A549 treated with RU486 at 1 μM for 4 hours (cell line): ENCODE measurements around the gene FAM149A. TPM values are rescaled to one million over a fixed set of nuclear protein-coding genes. Genes with fewer than 3 reads are reported as not detected.

Experiments used
- total RNA-seq: library from RNA; stranded (reverse); fragments of 200-300 nt; extraction: Qiagen RNA extraction; gene quantifications from 5 replicates; pipeline ENCODE4 v1.2.3, GENCODE V29; 2022; ENCODE audit warnings: low read depth

FAM149A gene
- total RNA-seq = 1.5 to 2.2 TPM (median 1.7 TPM) in 5 replicates

GRCh38 chr4:186104114-186104889 is at the start of gene FAM149A:
FAM149A (plus strand) TSS chr4:186104704.

GRCh38 chr4:186068581-186069348 is 35.7 kb upstream of the FAM149A start, which contains the start of gene TLR3:
TLR3 (plus strand) TSS chr4:186069156; CDS start chr4:186076620, 7,464 bp downstream.

GRCh38 chr4:186191200-186192065 is 86.9 kb downstream of the FAM149A start, which contains the start of gene CYP4V2:
CYP4V2 (plus strand) TSS chr4:186191567; CDS start chr4:186191824, 257 bp downstream.

Other genes with a start within 250 kb of the FAM149A start
- gene TLR3, start 35.5 kb upstream of the FAM149A start, total RNA-seq = 0.14 to 0.48 TPM (median 0.27 TPM) in 5 replicates
- 1.9 to 3.6 TPM (median 2.9 TPM) in 5 replicates for gene CYP4V2, start 86.9 kb downstream of the FAM149A start, total RNA-seq
- gene KLKB1, start 122.8 kb downstream of the FAM149A start, total RNA-seq = not detected in 5 replicates
- not detected in 5 replicates for gene F11, start 161.5 kb downstream of the FAM149A start, total RNA-seq